IMR-90 (cell line): ENCODE results near the gene EPB41L2. TPM values are rescaled to one million over a fixed set of nuclear protein-coding genes. Genes with fewer than 3 reads are reported as not detected.

Experiments used
- ATAC-seq: fragments of 200-7000 bp; cut with Tn5 transposase; 2 replicates; pipeline ENCODE4 v1.9.1; 2020; ENCODE audit warnings: low read depth, mild to moderate bottlenecking, moderate library complexity
- BruUV-seq: library from RNA; stranded (reverse); fragments of 400-500 nt; replicated peaks from 2 replicates; lab custom pipeline; 2021; lab: Mats Ljungman, UMichigan
- CTCF ChIA-PET: fragments of 300-600 bp; formaldehyde crosslinking; extraction: SDS; loops from one replicate; lab custom pipeline; 2021; ENCODE audit warnings: antibody characterized with exemption; lab: Yijun Ruan, JAX
- POLR2A ChIA-PET: fragments of 300-600 bp; sonication (Branson Sonifier 250); formaldehyde crosslinking; loops from one replicate; lab custom pipeline; 2022; ENCODE audit warnings: antibody characterized with exemption; ENCODE audit not compliant: unreplicated experiment; lab: Charles Lee
- DNase-seq: peaks from one replicate; pipeline ENCODE4 v3.0.0; 2013
- H2AFZ ChIP-seq: replicated peaks from 2 replicates; pipeline ENCODE3; 2013; ENCODE audit warnings: low read length, mild to moderate bottlenecking; ENCODE audit not compliant: poor library complexity
- H2AK5ac ChIP-seq: 2 replicates; pipeline ENCODE4 v1.6.1; 2013; ENCODE audit warnings: low read depth, low read length, inconsistent platforms
- H2AK9ac ChIP-seq: replicated peaks from 2 replicates; pipeline ENCODE3; 2013; ENCODE audit warnings: mild to moderate bottlenecking, low read depth, low read length, moderate library complexity; ENCODE audit not compliant: poor library complexity
- H2BK120ac ChIP-seq: 2 replicates; pipeline ENCODE4 v1.6.1; 2013; ENCODE audit warnings: low read depth, low read length, inconsistent platforms
- H2BK15ac ChIP-seq: 3 replicates; pipeline ENCODE4 v1.6.1; 2013; ENCODE audit warnings: low read depth, low read length, inconsistent platforms
- H2BK20ac ChIP-seq: 2 replicates; pipeline ENCODE4 v1.6.1; 2013; ENCODE audit warnings: low read depth, mild to moderate bottlenecking, inconsistent platforms, low read length, moderate library complexity
- H2BK5ac ChIP-seq: 2 replicates; pipeline ENCODE4 v1.6.1; 2013; ENCODE audit warnings: mild to moderate bottlenecking, low read depth, low read length, inconsistent platforms; ENCODE audit not compliant: poor library complexity, severe bottlenecking
- H3K14ac ChIP-seq: replicated peaks from 2 replicates; pipeline ENCODE4 v1.6.1; 2013; ENCODE audit warnings: low read depth, low read length, inconsistent platforms
- H3K18ac ChIP-seq: 2 replicates; pipeline ENCODE4 v1.6.1; 2013; ENCODE audit warnings: low read depth, low read length, control low read depth
- H3K23ac ChIP-seq: 2 replicates; pipeline ENCODE4 v1.6.1; 2013; ENCODE audit warnings: low read depth, low read length, inconsistent platforms
- H3K27ac ChIP-seq: 2 replicates; pipeline ENCODE4 v1.5.1; 2013; ENCODE audit warnings: mild to moderate bottlenecking, control low read depth, low read length; ENCODE audit not compliant: insufficient read depth
- H3K27me3 ChIP-seq: 2 replicates; pipeline ENCODE4 v1.6.1; 2013; ENCODE audit warnings: low read length; ENCODE audit not compliant: control insufficient read depth, insufficient read depth
- H3K36me3 ChIP-seq: 2 replicates; pipeline ENCODE4 v1.6.1; 2013; ENCODE audit warnings: low read length, mixed read lengths; ENCODE audit not compliant: control insufficient read depth, insufficient read depth
- H3K4ac ChIP-seq: 2 replicates; pipeline ENCODE4 v1.6.1; 2013; ENCODE audit warnings: low read depth, low read length, inconsistent platforms
- H3K4me1 ChIP-seq: 2 replicates; pipeline ENCODE4 v1.6.1; 2013; ENCODE audit warnings: low read length, mixed read lengths; ENCODE audit not compliant: control insufficient read depth, insufficient read depth
- H3K4me2 ChIP-seq: 2 replicates; pipeline ENCODE4 v1.6.1; 2013; ENCODE audit warnings: low read depth, mild to moderate bottlenecking, control low read depth, low read length, moderate library complexity
- H3K4me3 ChIP-seq: 2 replicates; pipeline ENCODE4 v1.5.1; 2013; ENCODE audit warnings: low read depth, mild to moderate bottlenecking, control low read depth, low read length, moderate library complexity; ENCODE audit not compliant: insufficient read depth
- H3K56ac ChIP-seq: 2 replicates; pipeline ENCODE4 v1.6.1; 2013; ENCODE audit warnings: low read length, inconsistent platforms; ENCODE audit not compliant: insufficient read depth; ENCODE audit errors: extremely low read depth
- H3K79me1 ChIP-seq, 2 experiments: 2 replicates each; pipeline ENCODE4 v1.6.1; 2013; ENCODE audit warnings: low read length in 2 of 2, inconsistent platforms in 1 of 2, low read depth in 1 of 2
- H3K9ac ChIP-seq: 2 replicates; pipeline ENCODE4 v1.6.1; 2013; ENCODE audit warnings: low read depth, low read length, control low read depth
- H3K9me1 ChIP-seq: 2 replicates; pipeline ENCODE4 v1.6.1; 2013; ENCODE audit warnings: low read length, inconsistent platforms; ENCODE audit not compliant: insufficient read depth
- H3K9me3 ChIP-seq: 2 replicates; pipeline ENCODE4 v1.6.1; 2013; ENCODE audit warnings: low read length; ENCODE audit not compliant: control insufficient read depth, insufficient read depth
- H4K20me1 ChIP-seq: 2 replicates; pipeline ENCODE4 v1.6.1; 2013; ENCODE audit warnings: low read length, inconsistent platforms; ENCODE audit not compliant: insufficient read depth
- H4K5ac ChIP-seq: 2 replicates; pipeline ENCODE4 v1.6.1; 2013; ENCODE audit warnings: mild to moderate bottlenecking, low read depth, low read length, control low read depth
- H4K8ac ChIP-seq, 2 experiments: 2 replicates each; pipeline ENCODE4 v1.6.1; 2013; ENCODE audit warnings: low read depth in 2 of 2, low read length in 2 of 2, control low read depth in 1 of 2, inconsistent platforms in 1 of 2
- H4K91ac ChIP-seq: 2 replicates; pipeline ENCODE4 v1.6.1; 2013; ENCODE audit warnings: low read depth, low read length, inconsistent platforms; ENCODE audit not compliant: insufficient read depth
- BHLHE40 ChIP-seq: fragments of 150-350 bp; IDR thresholded peaks from 2 replicates; pipeline ENCODE4 v1.6.1; 2016; ENCODE audit warnings: mild to moderate bottlenecking, low read depth, low read length
- CHD1 ChIP-seq: IDR thresholded peaks from 2 replicates; pipeline ENCODE4 v1.6.1; 2012; ENCODE audit warnings: low read depth, low read length, improper control_type of control experiment
- CTCF ChIP-seq: conservative IDR thresholded peaks from 2 replicates; pipeline ENCODE4 v1.5.1; 2012; ENCODE audit warnings: mild to moderate bottlenecking, low read depth, low read length, improper control_type of control experiment
- ELK1 ChIP-seq: fragments of 150-350 bp; IDR thresholded peaks from 2 replicates; pipeline ENCODE4 v1.6.1; 2016; ENCODE audit warnings: low read depth, mild to moderate bottlenecking, low read length, moderate library complexity, borderline replicate concordance
- MAFK ChIP-seq: IDR thresholded peaks from 2 replicates; pipeline ENCODE4 v1.6.1; 2012; ENCODE audit warnings: low read depth, low read length, improper control_type of control experiment
- MXI1 ChIP-seq: IDR thresholded peaks from 2 replicates; pipeline ENCODE4 v1.6.1; 2012; ENCODE audit warnings: low read depth, mild to moderate bottlenecking, low read length, moderate library complexity, borderline replicate concordance
- RCOR1 ChIP-seq: IDR thresholded peaks from 2 replicates; pipeline ENCODE4 v1.6.1; 2012; ENCODE audit warnings: mild to moderate bottlenecking, low read length, improper control_type of control experiment; ENCODE audit not compliant: insufficient replicate concordance
- SMC3 ChIP-seq: fragments of 150-350 bp; IDR thresholded peaks from 2 replicates; pipeline ENCODE4 v1.6.1; 2016; ENCODE audit warnings: low read depth, mild to moderate bottlenecking, antibody characterized with exemption, low read length, moderate library complexity
- USF2 ChIP-seq: fragments of 150-350 bp; IDR thresholded peaks from 2 replicates; pipeline ENCODE4 v1.6.1; 2017; ENCODE audit warnings: mild to moderate bottlenecking, antibody characterized with exemption, low read length, low read depth
- WGBS, 2 experiments: methylation state at CpG; one replicate each; pipeline versions ENCODE4 v1.1.5 to v1.1.7; 2013; ENCODE audit warnings: missing lambda C conversion rate in 2 of 2; ENCODE audit not compliant: insufficient read length in 1 of 2; ENCODE audit errors: extremely low coverage in 2 of 2; 5-methylcytosine and 5-hydroxymethylcytosine counted together
- dilution Hi-C: fragments of 300-500 bp; cut with HindIII; formaldehyde crosslinking; loops from one replicate; pipeline ENCODE4 v1.14.3; 2018; ENCODE audit warnings: low sequenced_read_pairs; ENCODE audit not compliant: unreplicated experiment
- in situ Hi-C: fragments of 300-500 bp; cut with MboI; formaldehyde crosslinking; loops from 3 replicates; pipeline ENCODE4 v1.14.3; 2019; ENCODE audit warnings: low sequenced_read_pairs, inconsistent platforms, mixed read lengths
- intact Hi-C: fragments of 100-400 bp; cut with micrococcal nuclease; formaldehyde crosslinking; loops from 2 replicates; pipeline ENCODE4 v1.10.0; 2022
- polyA plus RNA-seq, 3 experiments: library from polyadenylated mRNA; depleted of rRNA; stranded (reverse); fragments of >200 nt; gene quantifications; 2 replicates each; pipeline ENCODE4 v1.2.3, GENCODE V29; 2012; ENCODE audit warnings: low replicate concordance in 1 of 3
- total RNA-seq: library from RNA; depleted of rRNA; stranded (reverse); fragments of >200 nt; gene quantifications from 2 replicates; pipeline ENCODE4 v1.2.3, GENCODE V29; 2012

The EPB41L2 gene
- total and polyA plus RNA-seq, 2 of the 4 experiments (the other 2 are of a cell fraction) = 85.7 to 99.8 TPM

GRCh38 chr6:130995783-130996447 lies 67.1 kb downstream of the EPB41L2 start:
- CTCF ChIA-PET = interaction anchor here (0.5 to 0.7 kb wide), 2 partner anchors 18 to 34 kb away, joined by 3 read pairs; no protein-coding TSS in a partner anchor
- peak overlapping the region; percentile 81 for H2BK20ac ChIP-seq
- no peak overlapping the region for H2AK9ac ChIP-seq
- no peak overlapping the region for H2AFZ ChIP-seq
- ATAC-seq (peak; percentile 69), DNase-seq (peak; percentile 29)
- H3K4me1 ChIP-seq = peaks cover 8% of the 10 kb centered on the region; the same call in 1 of the 2 replicates
- peak overlapping the region in 1 of 2 experiments; percentile 7; a peak in 1 of 4 replicates for H4K8ac ChIP-seq
- H3K18ac ChIP-seq = peak overlapping the region; percentile 71; the same call in 1 of the 2 replicates
- peak overlapping the region; percentile 91 for H2BK5ac ChIP-seq
- TF ChIP-seq RCOR1 (no peak), SMC3 (no peak), MAFK (no peak), CHD1 (no peak), BHLHE40 (no peak), MXI1 (no peak), CTCF (no peak), ELK1 (no peak), USF2 (no peak)
- H3K4me2 ChIP-seq = peak overlapping the region; percentile 3
- H4K5ac ChIP-seq = no peak overlapping the region; the same call in 1 of the 2 replicates
- H3K23ac ChIP-seq = peak overlapping the region; percentile 58; the same call in 1 of the 2 replicates
- POLR2A ChIA-PET = no interaction called here
- H3K4me3 ChIP-seq = no peak overlapping the region
- H4K20me1 ChIP-seq = peaks cover 10% of the 10 kb centered on the region; the same call in 1 of the 2 replicates
- H3K36me3 ChIP-seq = 0 out of 2 replicates have a peak, but pooled peaks cover 2% of the 10 kb centered on the region
- H3K14ac ChIP-seq = peak overlapping the region; percentile 61
- peaks cover 14% of the 10 kb centered on the region for H3K9me1 ChIP-seq
- H4K91ac ChIP-seq = peak overlapping the region; percentile 37
- H2BK120ac ChIP-seq = peak overlapping the region; percentile 71; the same call in 1 of the 2 replicates
- WGBS, 2 experiments = no CpG with 5 or more reads among the region's 2 CpGs
- no TSS peak for BruUV-seq
- H2BK15ac ChIP-seq = peak overlapping the region; percentile 45; the same call in 1 of the 3 replicates
- dilution Hi-C loops = no loop called here
- H3K56ac ChIP-seq = no peak overlapping the region
- intact Hi-C loops = no loop called here
- no peaks in the 10 kb centered on the region for H3K27me3 ChIP-seq
- H3K79me1 ChIP-seq = peaks cover 36 to 75% of the 10 kb centered on the region in 2 experiments
- peak overlapping the region; percentile 6; the same call in 1 of the 2 replicates for H3K27ac ChIP-seq
- no peak overlapping the region for H3K9ac ChIP-seq
- H3K4ac ChIP-seq = peak overlapping the region; percentile 82
- H2AK5ac ChIP-seq = peak overlapping the region; percentile 11
- H3K9me3 ChIP-seq = no peaks in the 10 kb centered on the region
- in situ Hi-C loops = no loop called here
